ENCODE results near the gene FUBP3.

Gene FUBP3

DNA sequence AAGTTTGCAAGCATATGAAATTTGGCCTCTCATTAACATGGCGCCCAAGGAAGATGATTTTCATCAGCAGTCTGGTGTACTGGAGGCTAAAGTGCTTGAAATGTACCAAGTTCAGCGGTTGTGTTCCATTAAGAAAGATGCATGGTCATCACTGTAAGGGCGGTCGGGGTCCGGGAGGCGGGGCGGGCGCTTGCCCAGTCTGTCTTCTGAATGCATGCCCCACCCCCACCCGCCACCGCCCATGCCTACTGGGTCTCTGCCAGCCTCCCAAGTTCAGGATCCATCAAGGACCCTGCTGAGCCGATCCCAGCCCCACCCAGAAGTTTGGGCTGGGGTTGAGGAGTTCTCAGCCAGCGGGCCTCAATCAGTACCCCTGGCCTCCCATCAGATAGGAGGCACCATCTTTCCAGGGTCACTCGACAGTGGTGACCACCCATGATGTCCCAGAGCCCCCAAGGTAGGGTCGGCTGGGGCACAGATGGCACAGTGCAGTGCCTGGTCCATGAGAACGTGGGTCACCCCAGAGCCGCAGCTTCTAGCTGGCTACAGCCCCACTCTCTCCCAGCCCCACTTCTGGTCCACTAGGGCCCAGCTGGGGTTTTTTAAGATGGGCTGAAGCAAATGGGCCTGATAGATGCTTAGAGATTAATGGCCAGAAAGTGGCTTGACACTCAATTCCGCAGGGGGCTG is 60.6 kb downstream of the FUBP3 start:
- Histone ChIP-seq H3K27ac (no peak overlapping the region), H3K9me3 (no peaks in the 10 kb centered on the region), H3K4me1 (ENCODE audit: control insufficient read depth in 1 of 2, insufficient read depth in 1 of 2, low read depth in 1 of 2, low read length in 1 of 2) (no peaks in the 10 kb centered on the region), H3K27me3 (no peaks in the 10 kb centered on the region), H3K4me3 (ENCODE audit: low read depth in 1 of 2, low read length in 1 of 2) (no peak overlapping the region), H3K36me3 (peaks cover 31% of the 10 kb centered on the region)
- TF ChIP-seq, protein P1, sequence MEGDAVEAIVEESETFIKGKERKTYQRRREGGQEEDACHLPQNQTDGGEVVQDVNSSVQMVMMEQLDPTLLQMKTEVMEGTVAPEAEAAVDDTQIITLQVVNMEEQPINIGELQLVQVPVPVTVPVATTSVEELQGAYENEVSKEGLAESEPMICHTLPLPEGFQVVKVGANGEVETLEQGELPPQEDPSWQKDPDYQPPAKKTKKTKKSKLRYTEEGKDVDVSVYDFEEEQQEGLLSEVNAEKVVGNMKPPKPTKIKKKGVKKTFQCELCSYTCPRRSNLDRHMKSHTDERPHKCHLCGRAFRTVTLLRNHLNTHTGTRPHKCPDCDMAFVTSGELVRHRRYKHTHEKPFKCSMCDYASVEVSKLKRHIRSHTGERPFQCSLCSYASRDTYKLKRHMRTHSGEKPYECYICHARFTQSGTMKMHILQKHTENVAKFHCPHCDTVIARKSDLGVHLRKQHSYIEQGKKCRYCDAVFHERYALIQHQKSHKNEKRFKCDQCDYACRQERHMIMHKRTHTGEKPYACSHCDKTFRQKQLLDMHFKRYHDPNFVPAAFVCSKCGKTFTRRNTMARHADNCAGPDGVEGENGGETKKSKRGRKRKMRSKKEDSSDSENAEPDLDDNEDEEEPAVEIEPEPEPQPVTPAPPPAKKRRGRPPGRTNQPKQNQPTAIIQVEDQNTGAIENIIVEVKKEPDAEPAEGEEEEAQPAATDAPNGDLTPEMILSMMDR (IDR thresholded peaks at IDR 0.05): no peak

DNA sequence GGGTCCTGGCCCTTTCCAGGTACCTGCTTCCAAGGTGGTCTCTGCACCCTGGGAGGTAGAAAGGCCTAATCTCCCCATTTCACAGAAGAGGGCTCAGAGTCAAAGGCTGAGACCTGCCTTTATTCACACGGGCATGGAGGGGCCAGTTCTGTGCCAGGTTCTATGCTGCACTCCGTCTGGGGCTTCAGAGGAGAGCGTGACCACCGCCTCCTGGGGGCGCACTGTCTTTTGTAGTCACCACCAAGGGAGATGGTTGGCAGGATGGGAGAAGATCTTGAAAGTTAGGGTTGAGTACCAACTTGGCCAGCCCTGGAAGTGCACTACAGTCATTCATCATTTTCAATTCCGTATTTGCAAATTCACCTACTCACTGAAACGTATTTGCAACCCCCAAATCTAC is 61.3 kb downstream of the FUBP3 start:
- no peak overlapping the region for H3K27ac ChIP-seq
- no peak overlapping the region for H3K4me3 ChIP-seq (ENCODE audit: low read depth in 1 of 2, low read length in 1 of 2)
- TF ChIP-seq, protein P1 (IDR thresholded peaks at IDR 0.05): no peak
- no peaks in the 10 kb centered on the region for H3K9me3 ChIP-seq
- peaks cover 24% of the 10 kb centered on the region for H3K36me3 ChIP-seq
- peaks cover 5% of the 10 kb centered on the region for H3K27me3 ChIP-seq
- no peaks in the 10 kb centered on the region for H3K4me1 ChIP-seq (ENCODE audit: control insufficient read depth in 1 of 2, insufficient read depth in 1 of 2, low read depth in 1 of 2, low read length in 1 of 2)

DNA sequence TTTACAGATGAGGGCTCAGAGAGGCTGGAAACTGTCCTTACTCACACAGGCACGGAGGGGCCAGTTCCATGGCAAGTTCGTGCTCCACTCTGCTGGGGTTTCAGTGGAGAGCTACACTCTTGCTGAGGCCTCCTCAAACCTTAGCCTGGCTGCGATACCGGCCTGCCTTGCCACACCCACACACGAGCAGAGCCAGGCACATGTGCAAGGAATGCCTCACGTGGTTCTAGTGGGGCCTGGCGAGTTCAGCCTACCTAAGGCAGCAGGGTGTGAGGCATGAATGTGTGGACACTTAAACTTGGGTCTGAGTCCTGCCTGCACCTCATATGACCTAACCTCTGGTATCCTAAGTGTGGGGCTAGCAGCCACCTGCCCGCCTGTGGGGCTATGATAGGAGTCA is 63.5 kb downstream of the FUBP3 start:
- TF ChIP-seq, protein P1 (IDR thresholded peaks at IDR 0.05): no peak
- Histone ChIP-seq H3K27ac (no peak overlapping the region), H3K4me3 (ENCODE audit: low read depth in 1 of 2, low read length in 1 of 2) (no peak overlapping the region), H3K9me3 (no peaks in the 10 kb centered on the region), H3K36me3 (peaks cover 7% of the 10 kb centered on the region), H3K27me3 (peaks cover 12% of the 10 kb centered on the region), H3K4me1 (ENCODE audit: control insufficient read depth in 1 of 2, insufficient read depth in 1 of 2, low read depth in 1 of 2, low read length in 1 of 2) (no peaks in the 10 kb centered on the region)

DNA sequence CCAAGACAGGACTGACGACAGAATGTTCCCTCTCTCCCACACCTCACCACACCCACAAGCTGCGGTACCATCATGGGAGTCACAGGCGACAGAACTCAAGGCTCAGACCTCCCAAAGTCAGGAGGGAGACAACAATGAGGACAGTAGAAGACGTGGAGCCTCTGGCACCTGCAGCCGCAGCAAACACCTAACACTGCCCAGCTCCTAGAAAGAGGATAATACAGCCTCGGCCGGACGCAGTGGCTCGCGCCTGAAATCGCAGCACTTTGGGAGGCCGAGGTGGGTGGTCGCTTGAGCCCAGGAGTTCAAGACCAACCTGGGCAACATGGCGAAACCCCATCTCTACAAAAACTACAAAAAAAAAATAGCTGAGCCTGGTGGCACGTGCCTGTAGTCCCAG is 71.8 kb downstream of the FUBP3 start:
- no peaks in the 10 kb centered on the region for H3K4me1 ChIP-seq (ENCODE audit: control insufficient read depth in 1 of 2, insufficient read depth in 1 of 2, low read depth in 1 of 2, low read length in 1 of 2)
- TF ChIP-seq, protein P1 (IDR thresholded peaks at IDR 0.05): no peak
- no peak overlapping the region for H3K27ac ChIP-seq
- no peak overlapping the region for H3K4me3 ChIP-seq (ENCODE audit: low read depth in 1 of 2, low read length in 1 of 2)
- no peaks in the 10 kb centered on the region for H3K9me3 ChIP-seq
- no peaks in the 10 kb centered on the region for H3K36me3 ChIP-seq
- peaks cover 62% of the 10 kb centered on the region for H3K27me3 ChIP-seq

DNA sequence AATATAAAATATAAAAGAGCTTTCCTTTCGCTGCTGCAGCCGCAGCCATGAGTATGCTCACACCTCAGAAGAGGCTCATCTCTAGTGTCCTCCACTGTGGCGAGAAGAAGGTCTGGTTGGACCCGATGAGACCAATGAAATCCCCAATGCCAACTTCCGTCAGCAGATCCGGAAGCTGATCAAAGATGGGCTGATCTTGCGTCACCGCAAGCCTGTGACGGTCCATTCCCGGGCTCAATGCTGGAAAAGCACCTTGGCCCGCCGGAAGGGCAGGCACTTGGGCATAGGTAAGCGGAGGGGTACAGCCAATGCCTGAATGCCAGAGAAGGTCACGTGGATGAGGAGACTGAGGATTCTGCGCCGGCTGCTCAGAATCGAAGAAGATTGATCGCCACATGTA is 72.4 kb downstream of the FUBP3 start:
- Histone ChIP-seq H3K4me3 (ENCODE audit: low read depth in 1 of 2, low read length in 1 of 2) (no peak overlapping the region), H3K27me3 (peaks cover 65% of the 10 kb centered on the region), H3K27ac (no peak overlapping the region), H3K9me3 (no peaks in the 10 kb centered on the region), H3K4me1 (ENCODE audit: control insufficient read depth in 1 of 2, insufficient read depth in 1 of 2, low read depth in 1 of 2, low read length in 1 of 2) (no peaks in the 10 kb centered on the region), H3K36me3 (no peaks in the 10 kb centered on the region)
- TF ChIP-seq, protein P1 (IDR thresholded peaks at IDR 0.05): no peak

Measured in neutrophil (primary cell).